IMR-90 (cell line): ENCODE results near the gene PDK3. TPM values are rescaled to one million over a fixed set of nuclear protein-coding genes. Genes with fewer than 3 reads are reported as not detected.
A peak's percentile ranks its signal among the peaks of the same experiment; 100 is the strongest.

Source experiments
- ATAC-seq: fragments of 200-7000 bp; cut with Tn5 transposase; 2 replicates; pipeline ENCODE4 v1.9.1; 2020; ENCODE audit warnings: low read depth, mild to moderate bottlenecking, moderate library complexity
- BruUV-seq: library from RNA; stranded (reverse); fragments of 400-500 nt; replicated peaks from 2 replicates; lab custom pipeline; 2021; lab: Mats Ljungman, UMichigan
- CTCF ChIA-PET: fragments of 300-600 bp; formaldehyde crosslinking; extraction: SDS; loops from one replicate; lab custom pipeline; 2021; ENCODE audit warnings: antibody characterized with exemption; lab: Yijun Ruan, JAX
- POLR2A ChIA-PET: fragments of 300-600 bp; sonication (Branson Sonifier 250); formaldehyde crosslinking; loops from one replicate; lab custom pipeline; 2022; ENCODE audit warnings: antibody characterized with exemption; ENCODE audit not compliant: unreplicated experiment; lab: Charles Lee
- DNase-seq: peaks from one replicate; pipeline ENCODE4 v3.0.0; 2013
- H2AFZ ChIP-seq: replicated peaks from 2 replicates; pipeline ENCODE3; 2013; ENCODE audit warnings: low read length, mild to moderate bottlenecking; ENCODE audit not compliant: poor library complexity
- H2AK5ac ChIP-seq: 2 replicates; pipeline ENCODE4 v1.6.1; 2013; ENCODE audit warnings: low read depth, low read length, inconsistent platforms
- H2AK9ac ChIP-seq: replicated peaks from 2 replicates; pipeline ENCODE3; 2013; ENCODE audit warnings: mild to moderate bottlenecking, low read depth, low read length, moderate library complexity; ENCODE audit not compliant: poor library complexity
- H2BK120ac ChIP-seq: 2 replicates; pipeline ENCODE4 v1.6.1; 2013; ENCODE audit warnings: low read depth, low read length, inconsistent platforms
- H2BK15ac ChIP-seq: 3 replicates; pipeline ENCODE4 v1.6.1; 2013; ENCODE audit warnings: low read depth, low read length, inconsistent platforms
- H2BK20ac ChIP-seq: 2 replicates; pipeline ENCODE4 v1.6.1; 2013; ENCODE audit warnings: low read depth, mild to moderate bottlenecking, inconsistent platforms, low read length, moderate library complexity
- H2BK5ac ChIP-seq: 2 replicates; pipeline ENCODE4 v1.6.1; 2013; ENCODE audit warnings: mild to moderate bottlenecking, low read depth, low read length, inconsistent platforms; ENCODE audit not compliant: poor library complexity, severe bottlenecking
- H3K14ac ChIP-seq: replicated peaks from 2 replicates; pipeline ENCODE4 v1.6.1; 2013; ENCODE audit warnings: low read depth, low read length, inconsistent platforms
- H3K18ac ChIP-seq: 2 replicates; pipeline ENCODE4 v1.6.1; 2013; ENCODE audit warnings: low read depth, low read length, control low read depth
- H3K23ac ChIP-seq: 2 replicates; pipeline ENCODE4 v1.6.1; 2013; ENCODE audit warnings: low read depth, low read length, inconsistent platforms
- H3K27ac ChIP-seq: 2 replicates; pipeline ENCODE4 v1.5.1; 2013; ENCODE audit warnings: mild to moderate bottlenecking, control low read depth, low read length; ENCODE audit not compliant: insufficient read depth
- H3K27me3 ChIP-seq: 2 replicates; pipeline ENCODE4 v1.6.1; 2013; ENCODE audit warnings: low read length; ENCODE audit not compliant: control insufficient read depth, insufficient read depth
- H3K36me3 ChIP-seq: 2 replicates; pipeline ENCODE4 v1.6.1; 2013; ENCODE audit warnings: low read length, mixed read lengths; ENCODE audit not compliant: control insufficient read depth, insufficient read depth
- H3K4ac ChIP-seq: 2 replicates; pipeline ENCODE4 v1.6.1; 2013; ENCODE audit warnings: low read depth, low read length, inconsistent platforms
- H3K4me1 ChIP-seq: 2 replicates; pipeline ENCODE4 v1.6.1; 2013; ENCODE audit warnings: low read length, mixed read lengths; ENCODE audit not compliant: control insufficient read depth, insufficient read depth
- H3K4me2 ChIP-seq: 2 replicates; pipeline ENCODE4 v1.6.1; 2013; ENCODE audit warnings: low read depth, mild to moderate bottlenecking, control low read depth, low read length, moderate library complexity
- H3K4me3 ChIP-seq: 2 replicates; pipeline ENCODE4 v1.5.1; 2013; ENCODE audit warnings: low read depth, mild to moderate bottlenecking, control low read depth, low read length, moderate library complexity; ENCODE audit not compliant: insufficient read depth
- H3K56ac ChIP-seq: 2 replicates; pipeline ENCODE4 v1.6.1; 2013; ENCODE audit warnings: low read length, inconsistent platforms; ENCODE audit not compliant: insufficient read depth; ENCODE audit errors: extremely low read depth
- H3K79me1 ChIP-seq, 2 experiments: 2 replicates each; pipeline ENCODE4 v1.6.1; 2013; ENCODE audit warnings: low read length in 2 of 2, inconsistent platforms in 1 of 2, low read depth in 1 of 2
- H3K9ac ChIP-seq: 2 replicates; pipeline ENCODE4 v1.6.1; 2013; ENCODE audit warnings: low read depth, low read length, control low read depth
- H3K9me1 ChIP-seq: 2 replicates; pipeline ENCODE4 v1.6.1; 2013; ENCODE audit warnings: low read length, inconsistent platforms; ENCODE audit not compliant: insufficient read depth
- H3K9me3 ChIP-seq: 2 replicates; pipeline ENCODE4 v1.6.1; 2013; ENCODE audit warnings: low read length; ENCODE audit not compliant: control insufficient read depth, insufficient read depth
- H4K20me1 ChIP-seq: 2 replicates; pipeline ENCODE4 v1.6.1; 2013; ENCODE audit warnings: low read length, inconsistent platforms; ENCODE audit not compliant: insufficient read depth
- H4K5ac ChIP-seq: 2 replicates; pipeline ENCODE4 v1.6.1; 2013; ENCODE audit warnings: mild to moderate bottlenecking, low read depth, low read length, control low read depth
- H4K8ac ChIP-seq, 2 experiments: 2 replicates each; pipeline ENCODE4 v1.6.1; 2013; ENCODE audit warnings: low read depth in 2 of 2, low read length in 2 of 2, control low read depth in 1 of 2, inconsistent platforms in 1 of 2
- H4K91ac ChIP-seq: 2 replicates; pipeline ENCODE4 v1.6.1; 2013; ENCODE audit warnings: low read depth, low read length, inconsistent platforms; ENCODE audit not compliant: insufficient read depth
- BHLHE40 ChIP-seq: fragments of 150-350 bp; IDR thresholded peaks from 2 replicates; pipeline ENCODE4 v1.6.1; 2016; ENCODE audit warnings: mild to moderate bottlenecking, low read depth, low read length
- CEBPB ChIP-seq: IDR thresholded peaks from 2 replicates; pipeline ENCODE4 v1.6.1; 2012; ENCODE audit warnings: low read depth, low read length, improper control_type of control experiment
- CHD1 ChIP-seq: IDR thresholded peaks from 2 replicates; pipeline ENCODE4 v1.6.1; 2012; ENCODE audit warnings: low read depth, low read length, improper control_type of control experiment
- FOS ChIP-seq: fragments of 150-350 bp; IDR thresholded peaks from 2 replicates; pipeline ENCODE4 v1.6.1; 2016; ENCODE audit warnings: low read depth, low read length
- MAFK ChIP-seq: IDR thresholded peaks from 2 replicates; pipeline ENCODE4 v1.6.1; 2012; ENCODE audit warnings: low read depth, low read length, improper control_type of control experiment
- MAZ ChIP-seq: IDR thresholded peaks from 2 replicates; pipeline ENCODE4 v1.6.1; 2012; ENCODE audit warnings: low read depth, mild to moderate bottlenecking, low read length, improper control_type of control experiment, moderate library complexity, borderline replicate concordance
- MXI1 ChIP-seq: IDR thresholded peaks from 2 replicates; pipeline ENCODE4 v1.6.1; 2012; ENCODE audit warnings: low read depth, mild to moderate bottlenecking, low read length, moderate library complexity, borderline replicate concordance
- NFE2L2 ChIP-seq: fragments of 150-350 bp; IDR thresholded peaks from 2 replicates; pipeline ENCODE4 v1.6.1; 2016; ENCODE audit warnings: low read depth, mild to moderate bottlenecking, low read length
- POLR2A ChIP-seq: IDR thresholded peaks from 2 replicates; pipeline ENCODE4 v1.6.1; 2012; ENCODE audit warnings: mild to moderate bottlenecking, low read depth, low read length
- RAD21 ChIP-seq: IDR thresholded peaks from 2 replicates; pipeline ENCODE4 v1.6.1; 2012; ENCODE audit warnings: low read length, improper control_type of control experiment
- RCOR1 ChIP-seq: IDR thresholded peaks from 2 replicates; pipeline ENCODE4 v1.6.1; 2012; ENCODE audit warnings: mild to moderate bottlenecking, low read length, improper control_type of control experiment; ENCODE audit not compliant: insufficient replicate concordance
- RFX5 ChIP-seq: IDR thresholded peaks from 2 replicates; pipeline ENCODE4 v1.8.0; 2012; ENCODE audit warnings: low read depth, mild to moderate bottlenecking, low read length, moderate library complexity
- SMC3 ChIP-seq: fragments of 150-350 bp; IDR thresholded peaks from 2 replicates; pipeline ENCODE4 v1.6.1; 2016; ENCODE audit warnings: low read depth, mild to moderate bottlenecking, antibody characterized with exemption, low read length, moderate library complexity
- WGBS, 2 experiments: methylation state at CpG; one replicate each; pipeline versions ENCODE4 v1.1.5 to v1.1.7; 2013; ENCODE audit warnings: missing lambda C conversion rate in 2 of 2; ENCODE audit not compliant: insufficient read length in 1 of 2; ENCODE audit errors: extremely low coverage in 2 of 2; 5-methylcytosine and 5-hydroxymethylcytosine counted together
- dilution Hi-C: fragments of 300-500 bp; cut with HindIII; formaldehyde crosslinking; loops from one replicate; pipeline ENCODE4 v1.14.3; 2018; ENCODE audit warnings: low sequenced_read_pairs; ENCODE audit not compliant: unreplicated experiment
- in situ Hi-C: fragments of 300-500 bp; cut with MboI; formaldehyde crosslinking; loops from 3 replicates; pipeline ENCODE4 v1.14.3; 2019; ENCODE audit warnings: low sequenced_read_pairs, inconsistent platforms, mixed read lengths
- intact Hi-C: fragments of 100-400 bp; cut with micrococcal nuclease; formaldehyde crosslinking; loops from 2 replicates; pipeline ENCODE4 v1.10.0; 2022
- polyA plus RNA-seq, 3 experiments: library from polyadenylated mRNA; depleted of rRNA; stranded (reverse); fragments of >200 nt; gene quantifications; 2 replicates each; pipeline ENCODE4 v1.2.3, GENCODE V29; 2012; ENCODE audit warnings: low replicate concordance in 1 of 3
- total RNA-seq: library from RNA; depleted of rRNA; stranded (reverse); fragments of >200 nt; gene quantifications from 2 replicates; pipeline ENCODE4 v1.2.3, GENCODE V29; 2012
- TF ChIP-seq, protein P1 (sequence below): conservative IDR thresholded peaks from 2 replicates; pipeline ENCODE4 v1.5.1; 2012; ENCODE audit warnings: mild to moderate bottlenecking, low read depth, low read length, improper control_type of control experiment
- TF ChIP-seq, protein P2 (sequence below): fragments of 150-350 bp; IDR thresholded peaks from 2 replicates; pipeline ENCODE4 v1.6.1; 2017; ENCODE audit warnings: mild to moderate bottlenecking, antibody characterized with exemption, low read length, low read depth
- TF ChIP-seq, protein P3 (sequence below): fragments of 150-350 bp; IDR thresholded peaks from 2 replicates; pipeline ENCODE4 v1.6.1; 2016; ENCODE audit warnings: low read depth, mild to moderate bottlenecking, low read length, moderate library complexity, borderline replicate concordance

PDK3 gene
- total and polyA plus RNA-seq, 2 of the 4 experiments (the other 2 are of a cell fraction), result 2.3 to 4.8 TPM

DNA sequence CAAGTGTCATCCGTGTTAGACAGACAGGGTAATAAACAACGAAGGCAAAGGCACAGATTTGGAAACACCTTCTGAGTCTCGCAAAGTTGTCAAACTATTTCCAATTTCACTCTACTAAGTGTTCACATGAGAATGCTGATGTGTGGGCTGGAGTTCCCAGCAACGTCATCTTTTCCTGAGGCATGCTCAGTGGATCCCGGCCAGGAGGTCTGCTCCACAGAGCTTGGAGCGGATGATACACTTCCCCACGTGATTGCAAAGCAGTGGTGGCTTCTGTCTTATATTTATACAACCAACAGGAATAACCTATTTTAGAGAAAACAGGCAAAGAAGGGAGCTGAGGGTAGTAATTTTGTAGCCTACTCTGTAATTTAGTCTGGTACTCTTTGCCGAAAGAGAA lies 40.1 kb upstream of the PDK3 start:
- H3K14ac ChIP-seq, result no peak overlapping the region
- no peak overlapping the region for H2BK20ac ChIP-seq
- no peak overlapping the region for H3K56ac ChIP-seq
- H3K4ac ChIP-seq, result no peak overlapping the region
- no TSS peak for BruUV-seq
- H3K36me3 ChIP-seq, result no peaks in the 10 kb centered on the region
- intact Hi-C loops (no loop called here), in situ Hi-C loops (no loop called here), dilution Hi-C loops (no loop called here)
- no peak overlapping the region for H3K4me3 ChIP-seq
- H3K79me1 ChIP-seq, result no peaks in the 10 kb centered on the region
- no peak overlapping the region for H2BK15ac ChIP-seq
- no peak for TF ChIP-seq MAFK
- TF ChIP-seq MAZ, result no peak
- TF ChIP-seq, protein P1, sequence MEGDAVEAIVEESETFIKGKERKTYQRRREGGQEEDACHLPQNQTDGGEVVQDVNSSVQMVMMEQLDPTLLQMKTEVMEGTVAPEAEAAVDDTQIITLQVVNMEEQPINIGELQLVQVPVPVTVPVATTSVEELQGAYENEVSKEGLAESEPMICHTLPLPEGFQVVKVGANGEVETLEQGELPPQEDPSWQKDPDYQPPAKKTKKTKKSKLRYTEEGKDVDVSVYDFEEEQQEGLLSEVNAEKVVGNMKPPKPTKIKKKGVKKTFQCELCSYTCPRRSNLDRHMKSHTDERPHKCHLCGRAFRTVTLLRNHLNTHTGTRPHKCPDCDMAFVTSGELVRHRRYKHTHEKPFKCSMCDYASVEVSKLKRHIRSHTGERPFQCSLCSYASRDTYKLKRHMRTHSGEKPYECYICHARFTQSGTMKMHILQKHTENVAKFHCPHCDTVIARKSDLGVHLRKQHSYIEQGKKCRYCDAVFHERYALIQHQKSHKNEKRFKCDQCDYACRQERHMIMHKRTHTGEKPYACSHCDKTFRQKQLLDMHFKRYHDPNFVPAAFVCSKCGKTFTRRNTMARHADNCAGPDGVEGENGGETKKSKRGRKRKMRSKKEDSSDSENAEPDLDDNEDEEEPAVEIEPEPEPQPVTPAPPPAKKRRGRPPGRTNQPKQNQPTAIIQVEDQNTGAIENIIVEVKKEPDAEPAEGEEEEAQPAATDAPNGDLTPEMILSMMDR, result no peak
- no peak for TF ChIP-seq BHLHE40
- TF ChIP-seq CEBPB, result no peak
- no peak for TF ChIP-seq POLR2A
- no peak for TF ChIP-seq SMC3
- TF ChIP-seq RFX5, result no peak
- TF ChIP-seq, protein P2, sequence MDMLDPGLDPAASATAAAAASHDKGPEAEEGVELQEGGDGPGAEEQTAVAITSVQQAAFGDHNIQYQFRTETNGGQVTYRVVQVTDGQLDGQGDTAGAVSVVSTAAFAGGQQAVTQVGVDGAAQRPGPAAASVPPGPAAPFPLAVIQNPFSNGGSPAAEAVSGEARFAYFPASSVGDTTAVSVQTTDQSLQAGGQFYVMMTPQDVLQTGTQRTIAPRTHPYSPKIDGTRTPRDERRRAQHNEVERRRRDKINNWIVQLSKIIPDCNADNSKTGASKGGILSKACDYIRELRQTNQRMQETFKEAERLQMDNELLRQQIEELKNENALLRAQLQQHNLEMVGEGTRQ, result no peak
- TF ChIP-seq FOS, result no peak
- TF ChIP-seq CHD1, result no peak
- TF ChIP-seq NFE2L2, result no peak
- TF ChIP-seq RCOR1, result no peak
- TF ChIP-seq, protein P3, sequence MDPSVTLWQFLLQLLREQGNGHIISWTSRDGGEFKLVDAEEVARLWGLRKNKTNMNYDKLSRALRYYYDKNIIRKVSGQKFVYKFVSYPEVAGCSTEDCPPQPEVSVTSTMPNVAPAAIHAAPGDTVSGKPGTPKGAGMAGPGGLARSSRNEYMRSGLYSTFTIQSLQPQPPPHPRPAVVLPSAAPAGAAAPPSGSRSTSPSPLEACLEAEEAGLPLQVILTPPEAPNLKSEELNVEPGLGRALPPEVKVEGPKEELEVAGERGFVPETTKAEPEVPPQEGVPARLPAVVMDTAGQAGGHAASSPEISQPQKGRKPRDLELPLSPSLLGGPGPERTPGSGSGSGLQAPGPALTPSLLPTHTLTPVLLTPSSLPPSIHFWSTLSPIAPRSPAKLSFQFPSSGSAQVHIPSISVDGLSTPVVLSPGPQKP, result no peak
- TF ChIP-seq RAD21, result no peak
- no peak for TF ChIP-seq MXI1
- no peaks in the 10 kb centered on the region for H3K9me3 ChIP-seq
- H2BK120ac ChIP-seq, result no peak overlapping the region
- H3K9me1 ChIP-seq, result no peaks in the 10 kb centered on the region
- DNase-seq (peak; percentile 22), ATAC-seq (no peak)
- H3K9ac ChIP-seq, result no peak overlapping the region
- no peaks in the 10 kb centered on the region for H4K20me1 ChIP-seq
- no CpG with 5 or more reads among the region's 8 CpGs for WGBS, 2 experiments
- no peak overlapping the region for H3K4me2 ChIP-seq
- no peak overlapping the region for H4K8ac ChIP-seq
- no peak overlapping the region for H2AFZ ChIP-seq
- ChIA-PET CTCF (no interaction called here), POLR2A (no interaction called here)
- no peak overlapping the region for H2AK5ac ChIP-seq
- no peak overlapping the region for H3K27ac ChIP-seq
- H4K5ac ChIP-seq, result no peak overlapping the region
- H3K18ac ChIP-seq, result no peak overlapping the region
- H3K27me3 ChIP-seq, result peaks cover 1% of the 10 kb centered on the region
- no peak overlapping the region for H2BK5ac ChIP-seq
- no peak overlapping the region for H4K91ac ChIP-seq
- no peak overlapping the region for H3K23ac ChIP-seq
- no peaks in the 10 kb centered on the region for H3K4me1 ChIP-seq
- H2AK9ac ChIP-seq, result no peak overlapping the region
